T-cell (primary cell): Measurements from ENCODE around the gene MAP3K15. TPM values are rescaled to one million over a fixed set of nuclear protein-coding genes. Genes with fewer than 3 reads are reported as not detected.

ENCODE experiments used
- ATAC-seq, 4 experiments: fragments of 200-7000 bp in 3 of 4; fragments of 150-1000 bp in 1 of 4; cut with Tn5 transposase; replicated peaks in 1 of 4; 1 replicate in 3 of 4; 2 replicates in 1 of 4; pipeline ENCODE4 v1.10.0; 2021; ENCODE audit warnings: moderate library complexity in 3 of 4, mild to moderate bottlenecking in 2 of 4, moderate number of reproducible peaks in 1 of 4
- CTCF ChIA-PET, 2 donors: fragments of 300-600 bp; sonication (Branson Sonifier 250); formaldehyde crosslinking; loops; one replicate each; lab custom pipeline; 2022; ENCODE audit warnings: antibody characterized with exemption in 2 of 2; lab: Charles Lee
- POLR2A ChIA-PET, 2 donors: fragments of 300-600 bp; sonication (Branson Sonifier 250); formaldehyde crosslinking; loops; one replicate each; lab custom pipeline; 2022; ENCODE audit warnings: antibody characterized with exemption in 2 of 2; lab: Charles Lee
- DNase-seq, 35 experiments: peaks; one replicate each; pipeline versions ENCODE4 v3.0.0 to v3.0.0-alpha.2; 2013 to 2023
- H3K27ac ChIP-seq: one replicate; pipeline ENCODE4 v1.5.1; 2013; ENCODE audit warnings: low read length
- H3K27me3 ChIP-seq, 2 experiments: replicated peaks in 1 of 2; 1 replicate in 1 of 2; 2 replicates in 1 of 2; pipeline versions ENCODE4 v1.6.1 to v1.7.0; 2013; ENCODE audit warnings: low read length in 1 of 2, mixed read lengths in 1 of 2; ENCODE audit not compliant: control insufficient read depth in 2 of 2, insufficient read depth in 2 of 2; ENCODE audit errors: extremely low read depth in 1 of 2
- H3K36me3 ChIP-seq, 2 donors: 1 replicate in 1 of 2; 2 replicates in 1 of 2; pipeline versions ENCODE4 v1.6.1 to v1.7.0; 2013; ENCODE audit warnings: low read length in 1 of 2; ENCODE audit not compliant: control insufficient read depth in 2 of 2, insufficient read depth in 1 of 2; ENCODE audit errors: extremely low read depth in 1 of 2
- H3K4me1 ChIP-seq, 2 experiments: 1 replicate in 1 of 2; 2 replicates in 1 of 2; pipeline versions ENCODE4 v1.6.1 to v1.7.0; 2013; ENCODE audit warnings: low read length in 2 of 2, mixed read lengths in 1 of 2; ENCODE audit not compliant: insufficient read depth in 2 of 2, control insufficient read depth in 1 of 2; ENCODE audit errors: extremely low read depth in 1 of 2
- H3K4me3 ChIP-seq, 2 donors: 1 replicate in 1 of 2; 2 replicates in 1 of 2; pipeline versions ENCODE4 v1.5.1 to v1.7.0; 2013; ENCODE audit warnings: mild to moderate bottlenecking in 2 of 2, low read length in 1 of 2, moderate library complexity in 1 of 2; ENCODE audit not compliant: control insufficient read depth in 1 of 2; ENCODE audit errors: extremely low read depth in 1 of 2
- H3K9me3 ChIP-seq: 2 replicates; pipeline ENCODE4 v1.7.0; 2013
- H3K27ac Mint-ChIP-seq, 2 donors: one replicate each; pipeline ENCODE4 v1.8.0; 2020 to 2021; ENCODE audit warnings: mild to moderate bottlenecking in 2 of 2, mixed read lengths in 2 of 2
- H3K27me3 Mint-ChIP-seq, 2 donors: one replicate each; pipeline ENCODE4 v1.8.0; 2021 to 2022; ENCODE audit warnings: mixed read lengths in 2 of 2
- H3K36me3 Mint-ChIP-seq: one replicate; pipeline ENCODE4 v1.8.0; 2021; ENCODE audit warnings: mixed read lengths
- H3K4me1 Mint-ChIP-seq, 3 donors: one replicate each; pipeline ENCODE4 v1.8.0; 2020 to 2022; ENCODE audit warnings: mixed read lengths in 3 of 3, mild to moderate bottlenecking in 1 of 3
- H3K4me3 Mint-ChIP-seq, 3 donors: one replicate each; pipeline ENCODE4 v1.8.0; 2020 to 2022; ENCODE audit warnings: mild to moderate bottlenecking in 3 of 3, mixed read lengths in 3 of 3, moderate library complexity in 3 of 3
- H3K9me3 Mint-ChIP-seq, 3 donors: one replicate each; pipeline ENCODE4 v1.8.0; 2020 to 2022; ENCODE audit warnings: mixed read lengths in 3 of 3
- WGBS: methylation state at CpG from one replicate; pipeline ENCODE4 v1.1.5; 2013; ENCODE audit warnings: missing lambda C conversion rate; ENCODE audit not compliant: insufficient coverage; 5-methylcytosine and 5-hydroxymethylcytosine counted together
- total RNA-seq, 35 experiments: library from RNA in 6 of 35; stranded (reverse) in 6 of 35; fragments of 120-200 nt in 1 of 35; gene quantifications; one replicate each; pipeline versions ENCODE4 v1.2.1 to v1.2.4 and lab custom pipeline; 2013 to 2026

Gene MAP3K15
- total RNA-seq, 5 donors from 2014 or later (not counting 1 experiment from before 2014, with no cell fraction given): 0.09 to 0.23 TPM; not detected in 3

GRCh38 chrX:19549838-19550237 is 34.5 kb upstream of the MAP3K15 start:
- peaks cover 0 to 32% of the 10 kb centered on the region in 2 donors for H3K36me3 ChIP-seq
- H3K27ac Mint-ChIP-seq: peak overlapping the region; percentile 64 to 78
- no peaks in the 10 kb centered on the region for H3K9me3 ChIP-seq
- no peaks in the 10 kb centered on the region for H3K9me3 Mint-ChIP-seq
- no peak overlapping the region for H3K4me3 ChIP-seq
- H3K4me1 ChIP-seq: no peaks in the 10 kb centered on the region
- WGBS: no CpG with 5 or more reads among the region's 7 CpGs
- DNase-seq (no peak), ATAC-seq (no peak)
- no peaks in the 10 kb centered on the region for H3K27me3 ChIP-seq
- POLR2A ChIA-PET: interaction anchor here in 1 of 2 donors (0.5 kb wide), 1 partner anchor 10 kb away, joined by 4 read pairs; no protein-coding TSS in a partner anchor
- H3K4me3 Mint-ChIP-seq: peak overlapping the region in 2 of 3 donors; percentile 11 to 17
- CTCF ChIA-PET: no interaction called here
- H3K27me3 Mint-ChIP-seq: peaks cover 0 to 9% of the 10 kb centered on the region in 2 donors
- H3K4me1 Mint-ChIP-seq: peaks cover 0 to 28% (median 4%) of the 10 kb centered on the region in 3 donors
- H3K36me3 Mint-ChIP-seq: peaks cover 32% of the 10 kb centered on the region
- peak overlapping the region; percentile 5 for H3K27ac ChIP-seq

- peaks cover 0 to 38% of the 10 kb centered on the region in 2 donors for H3K36me3 ChIP-seq
- Mint-ChIP-seq H3K36me3 (peaks cover 37% of the 10 kb centered on the region), H3K4me1 (peaks cover 0 to 30% (median 4%) of the 10 kb centered on the region in 3 donors), H3K9me3 (no peaks in the 10 kb centered on the region), H3K4me3 (no peak overlapping the region), H3K27me3 (peaks cover 0 to 9% of the 10 kb centered on the region in 2 donors), H3K27ac (peak overlapping the region; percentile 25 to 68)
- no CpG with 5 or more reads among the region's 6 CpGs for WGBS
- no peaks in the 10 kb centered on the region for H3K27me3 ChIP-seq
- no peak for ATAC-seq
- ChIA-PET POLR2A (interaction anchor here in 1 of 2 donors (0.5 kb wide), 1 partner anchor 339 kb away, joined by 8 read pairs; the partner anchor contains the start of gene SH3KBP1), CTCF (no interaction called here)
- no peak overlapping the region for H3K4me3 ChIP-seq
- H3K27ac ChIP-seq: no peak overlapping the region
- no peak for DNase-seq
- H3K9me3 ChIP-seq: no peaks in the 10 kb centered on the region
- H3K4me1 ChIP-seq: no peaks in the 10 kb centered on the region
Measured at GRCh38 chrX:19548934-19549333, 33.6 kb upstream of the MAP3K15 start.

GRCh38 chrX:19548279-19548678 is 33.0 kb upstream of the MAP3K15 start:
- Mint-ChIP-seq H3K27me3 (peaks cover 0 to 9% of the 10 kb centered on the region in 2 donors), H3K9me3 (no peaks in the 10 kb centered on the region), H3K27ac (peak overlapping the region; percentile 65 to 80), H3K4me3 (no peak overlapping the region), H3K36me3 (peaks cover 41% of the 10 kb centered on the region), H3K4me1 (peaks cover 2 to 30% (median 4%) of the 10 kb centered on the region in 3 donors)
- ChIA-PET POLR2A (no interaction called here), CTCF (no interaction called here)
- no peak for DNase-seq
- Histone ChIP-seq H3K4me3 (no peak overlapping the region), H3K36me3 (peaks cover 0 to 43% of the 10 kb centered on the region in 2 donors), H3K27ac (peak overlapping the region; percentile 34), H3K9me3 (no peaks in the 10 kb centered on the region), H3K4me1 (no peaks in the 10 kb centered on the region), H3K27me3 (no peaks in the 10 kb centered on the region)
- WGBS: no CpG with 5 or more reads among the region's 2 CpGs
- no peak for ATAC-seq

- Histone ChIP-seq H3K4me3 (no peak overlapping the region), H3K36me3 (peaks cover 0 to 60% of the 10 kb centered on the region in 2 donors), H3K9me3 (no peaks in the 10 kb centered on the region), H3K27ac (no peak overlapping the region), H3K27me3 (no peaks in the 10 kb centered on the region), H3K4me1 (no peaks in the 10 kb centered on the region)
- Mint-ChIP-seq H3K9me3 (no peaks in the 10 kb centered on the region), H3K27ac (peak overlapping the region in 1 of 2 donors; percentile 78), H3K27me3 (no peaks in the 10 kb centered on the region), H3K4me1 (peaks cover 3 to 24% (median 7%) of the 10 kb centered on the region in 3 donors), H3K4me3 (no peak overlapping the region), H3K36me3 (peaks cover 35% of the 10 kb centered on the region)
- ChIA-PET CTCF (no interaction called here), POLR2A (no interaction called here)
- 100% methylated on average over 2 of the region's 9 CpGs for WGBS
- DNase-seq: no peak
- ATAC-seq: no peak
Measured at GRCh38 chrX:19545651-19546050, 30.3 kb upstream of the MAP3K15 start.

GRCh38 chrX:19544693-19545305 is 29.5 kb upstream of the MAP3K15 start:
- no CpG with 5 or more reads among the region's 8 CpGs for WGBS
- H3K27me3 Mint-ChIP-seq: no peaks in the 10 kb centered on the region
- DNase-seq (peak in 23 of 35 experiments; percentile 2 to 63 (median 16)), ATAC-seq (peak in 3 of 4 experiments; percentile 41 to 57 (median 56))
- Histone ChIP-seq H3K4me1 (no peaks in the 10 kb centered on the region), H3K27ac (no peak overlapping the region), H3K36me3 (peaks cover 0 to 66% of the 10 kb centered on the region in 2 donors), H3K27me3 (no peaks in the 10 kb centered on the region), H3K4me3 (no peak overlapping the region), H3K9me3 (no peaks in the 10 kb centered on the region)
- peaks cover 2 to 16% (median 7%) of the 10 kb centered on the region in 3 donors for H3K4me1 Mint-ChIP-seq
- peaks cover 35% of the 10 kb centered on the region for H3K36me3 Mint-ChIP-seq
- H3K4me3 Mint-ChIP-seq: peak overlapping the region in 1 of 3 donors; percentile 4
- ChIA-PET CTCF (interaction anchor here in 1 of 2 donors (0.5 kb wide), 1 partner anchor 1462 kb away, joined by 5 read pairs; no protein-coding TSS in a partner anchor), POLR2A (no interaction called here)
- peak overlapping the region in 1 of 2 donors; percentile 21 for H3K27ac Mint-ChIP-seq
- H3K9me3 Mint-ChIP-seq: no peaks in the 10 kb centered on the region

- WGBS: 96% methylated on average over 8 of the region's 12 CpGs
- no peak overlapping the region for H3K27ac ChIP-seq
- no peaks in the 10 kb centered on the region for H3K9me3 ChIP-seq
- ATAC-seq (no peak), DNase-seq (no peak)
- POLR2A ChIA-PET: no interaction called here
- H3K4me3 Mint-ChIP-seq: no peak overlapping the region
- no peaks in the 10 kb centered on the region for H3K9me3 Mint-ChIP-seq
- CTCF ChIA-PET: interaction anchor here in 1 of 2 donors (0.6 to 0.8 kb wide), 3 partner anchors 8 to 402 kb away, joined by 3 read pairs; no protein-coding TSS in a partner anchor
- no peaks in the 10 kb centered on the region for H3K27me3 ChIP-seq
- H3K4me3 ChIP-seq: no peak overlapping the region
- H3K36me3 Mint-ChIP-seq: peaks cover 40% of the 10 kb centered on the region
- H3K27me3 Mint-ChIP-seq: no peaks in the 10 kb centered on the region
- H3K27ac Mint-ChIP-seq: no peak overlapping the region
- no peaks in the 10 kb centered on the region for H3K4me1 ChIP-seq
- peaks cover 2 to 14% (median 7%) of the 10 kb centered on the region in 3 donors for H3K4me1 Mint-ChIP-seq
- peaks cover 0 to 73% of the 10 kb centered on the region in 2 donors for H3K36me3 ChIP-seq
Measured at GRCh38 chrX:19543951-19544381, 28.7 kb upstream of the MAP3K15 start.
